Neural progenitor cell (in vitro differentiated cells): ENCODE results near the gene PLA2R1.

Experiments
- CTCF ChIP-seq: fragments of 200-600 bp; sonication (generic); IDR thresholded peaks from 2 replicates; pipeline ENCODE4 v1.5.1; 2017; ENCODE audit warnings: antibody characterized with exemption, mild to moderate bottlenecking
- EZH2 ChIP-seq: fragments of 200-600 bp; sonication (generic); IDR thresholded peaks from 2 replicates; pipeline ENCODE4 v1.6.1; 2017; ENCODE audit warnings: antibody characterized with exemption, mild to moderate bottlenecking, moderate library complexity
- EZH2phosphoT487 ChIP-seq: fragments of 200-600 bp; sonication (generic); IDR thresholded peaks from 2 replicates; pipeline ENCODE4 v1.6.1; 2017; ENCODE audit warnings: antibody characterized with exemption

- no peak for TF ChIP-seq CTCF
- TF ChIP-seq EZH2, result no peak
- no peak for TF ChIP-seq EZH2phosphoT487
Measured at GRCh38 chr2:160057356-160057755, 5.1 kb downstream of the PLA2R1 start.
